Esophagus squamous epithelium (tissue), 4 donors: ENCODE results near the gene ADAMTSL3.

Experiments used
- CTCF ChIP-seq, 6 experiments: fragments of 450-650 bp in 4 of 6; fragments of 200-600 bp in 2 of 6; sonication (generic) in 2 of 6; IDR thresholded peaks; one replicate each; pipeline ENCODE4 v1.5.1; 2016 to 2019; ENCODE audit warnings: antibody characterized with exemption in 6 of 6, mild to moderate bottlenecking in 4 of 6, moderate library complexity in 4 of 6
- POLR2A ChIP-seq, 4 donors: fragments of 450-650 bp; IDR thresholded peaks; one replicate each; pipeline ENCODE4 v1.6.1; 2017; ENCODE audit warnings: antibody characterized with exemption in 4 of 4, mild to moderate bottlenecking in 4 of 4, moderate library complexity in 3 of 4

GRCh38 chr15:83935774-83936173 lies 281.9 kb downstream of the ADAMTSL3 start:
- TF ChIP-seq POLR2A (IDR thresholded peaks at IDR 0.05) (no peak), CTCF (IDR thresholded peaks at IDR 0.05) (no peak)
